PFSK-1 (cell line): ENCODE measurements around the gene ANO3.

Experiments used
- FOXP2 ChIP-seq: optimal IDR thresholded peaks from 2 replicates; pipeline ENCODE3; 2011; ENCODE audit warnings: borderline replicate concordance, control low read depth, inconsistent platforms; ENCODE audit not compliant: insufficient read depth; ENCODE audit errors: extremely low read length, extremely low read depth
- POLR2AphosphoS5 ChIP-seq: IDR thresholded peaks from 2 replicates; pipeline ENCODE4 v1.6.1; 2012; ENCODE audit warnings: low read depth, mild to moderate bottlenecking, control low read depth, low read length, moderate library complexity
- REST ChIP-seq, 2 experiments: IDR thresholded peaks; 2 replicates each; pipeline versions ENCODE4 v1.6.1 to v1.8.0; 2011 to 2012; ENCODE audit warnings: low read depth in 2 of 2, low read length in 2 of 2, control low read depth in 1 of 2, inconsistent platforms in 1 of 2, mild to moderate bottlenecking in 1 of 2, moderate library complexity in 1 of 2; ENCODE audit not compliant: insufficient read depth in 1 of 2
- SIN3A ChIP-seq: IDR thresholded peaks from 2 replicates; pipeline ENCODE4 v1.6.1; 2012; ENCODE audit warnings: mild to moderate bottlenecking, low read length, moderate library complexity, borderline replicate concordance; ENCODE audit not compliant: insufficient read depth
- TAF1 ChIP-seq: IDR thresholded peaks from 2 replicates; pipeline ENCODE4 v1.6.1; 2012; ENCODE audit warnings: low read length, control low read depth, borderline replicate concordance; ENCODE audit not compliant: insufficient read depth

Gene ANO3

GRCh38 chr11:26478710-26479109, 146.8 kb downstream of the ANO3 start:
- no peak for TF ChIP-seq SIN3A

GRCh38 chr11:26480041-26480440, 148.1 kb downstream of the ANO3 start:
- no peak for TF ChIP-seq SIN3A
- TF ChIP-seq TAF1, result no peak
- no peak for TF ChIP-seq REST (IDR thresholded peaks at IDR 0.05; ENCODE audit: insufficient read depth in 1 of 2, low read depth in 2 of 2, low read length in 2 of 2)
- TF ChIP-seq FOXP2, result no peak
- no peak for TF ChIP-seq POLR2AphosphoS5

DNA sequence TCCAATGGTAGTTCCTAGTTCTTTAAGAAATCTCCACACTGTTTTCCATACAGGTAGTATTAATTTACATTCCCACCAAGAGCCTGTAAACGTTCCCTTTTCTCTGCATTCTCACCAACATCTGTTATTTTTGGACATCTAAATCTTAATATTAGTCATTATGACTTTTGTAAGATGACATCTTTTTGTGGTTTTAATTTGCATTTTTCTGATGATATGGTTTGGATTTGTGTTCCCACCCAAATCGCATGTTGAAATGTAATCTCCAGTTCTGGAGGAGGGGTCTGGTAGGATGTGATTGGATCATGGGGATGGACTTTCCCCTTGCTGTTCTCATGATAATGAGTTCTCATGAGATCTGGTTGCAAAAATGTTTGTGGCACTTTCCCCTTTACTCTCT, 151.2 kb downstream of the ANO3 start:
- no peak for TF ChIP-seq SIN3A
- TF ChIP-seq TAF1, result no peak
- no peak for TF ChIP-seq POLR2AphosphoS5
- TF ChIP-seq FOXP2, result no peak
- no peak for TF ChIP-seq REST (IDR thresholded peaks at IDR 0.05; ENCODE audit: insufficient read depth in 1 of 2, low read depth in 2 of 2, low read length in 2 of 2)

DNA sequence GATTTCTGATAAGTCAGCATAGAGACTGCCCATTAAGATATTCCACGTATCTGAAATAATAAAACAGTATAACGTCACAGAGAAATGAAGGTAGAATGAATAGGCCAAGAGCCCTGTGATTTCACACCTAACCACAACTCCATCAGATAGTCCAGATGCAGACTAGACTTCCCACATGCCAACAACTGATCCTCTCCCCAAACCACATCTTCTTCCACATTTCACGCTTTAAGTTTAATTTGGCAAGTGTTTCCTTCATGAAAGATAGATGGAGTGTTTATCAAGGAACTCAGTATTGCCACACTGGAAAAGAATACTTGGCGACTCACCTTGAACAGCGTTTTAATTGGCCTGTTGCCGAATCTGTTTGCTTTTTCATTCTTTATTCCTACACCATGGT, 158.6 kb downstream of the ANO3 start:
- TF ChIP-seq SIN3A (no peak), TAF1 (no peak), REST (IDR thresholded peaks at IDR 0.05; ENCODE audit: insufficient read depth in 1 of 2, low read depth in 2 of 2, low read length in 2 of 2) (no peak), POLR2AphosphoS5 (no peak), FOXP2 (no peak)

GRCh38 chr11:26493616-26494015, 161.7 kb downstream of the ANO3 start:
- TF ChIP-seq POLR2AphosphoS5, result no peak
- TF ChIP-seq FOXP2, result no peak
- TF ChIP-seq TAF1, result no peak
- TF ChIP-seq REST (IDR thresholded peaks at IDR 0.05; ENCODE audit: insufficient read depth in 1 of 2, low read depth in 2 of 2, low read length in 2 of 2), result no peak
- TF ChIP-seq SIN3A, result no peak
